ENCODE data around the gene GALNT13. TPM values are rescaled to one million over a fixed set of nuclear protein-coding genes. Genes with fewer than 3 reads are reported as not detected.
A peak's percentile ranks its signal among the peaks of the same experiment; 100 is the strongest.

GALNT13 gene
- polyA plus RNA-seq, 1 donor from 2014 or later, result not detected

DNA sequence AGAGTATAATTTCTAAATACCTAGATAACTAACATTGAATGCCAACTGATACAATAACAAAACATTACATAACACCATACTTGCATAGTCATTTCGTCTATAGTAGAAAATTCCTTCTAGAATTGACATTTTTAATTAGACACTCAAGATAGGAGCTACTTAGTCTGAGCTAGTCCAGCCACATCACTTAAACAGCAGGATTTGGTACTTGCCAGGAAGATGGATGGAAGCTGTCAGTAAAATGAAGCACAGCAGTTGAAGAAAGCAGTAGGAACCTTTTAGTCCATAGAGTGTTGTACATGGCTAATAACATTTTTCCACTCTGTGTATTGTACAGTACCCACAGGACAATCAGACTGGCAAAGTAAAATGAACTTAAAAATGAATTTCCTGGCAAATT lies 372.0 kb downstream of the GALNT13 start:
- Mint-ChIP-seq H3K4me1 (no peaks in the 10 kb centered on the region), H3K36me3 (no peaks in the 10 kb centered on the region), H3K4me3 (no peak overlapping the region), H3K27me3 (no peaks in the 10 kb centered on the region), H3K27ac (no peak overlapping the region), H3K9me3 (peaks cover 0 to 2% (median 0%) of the 10 kb centered on the region in 3 donors)

DNA sequence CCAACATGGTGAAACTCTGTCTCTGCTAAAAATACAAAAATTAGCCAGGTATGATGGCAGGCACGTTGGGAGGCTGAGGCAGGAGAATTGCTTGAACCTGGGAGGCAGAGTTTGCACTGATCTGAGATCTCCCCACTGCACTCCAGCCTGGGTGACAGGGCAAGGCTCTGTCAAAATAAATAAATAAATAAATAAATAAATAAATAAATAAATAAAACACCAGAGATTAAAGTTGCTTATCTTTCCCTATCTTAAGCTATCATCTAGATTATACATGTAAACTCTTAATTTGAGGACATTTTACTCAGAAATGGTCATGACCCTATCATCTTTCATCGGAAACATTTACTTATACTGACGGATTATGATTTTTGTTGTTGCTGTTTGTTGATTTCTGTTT lies 373.2 kb downstream of the GALNT13 start:
- Mint-ChIP-seq H3K9me3 (no peaks in the 10 kb centered on the region), H3K4me1 (no peaks in the 10 kb centered on the region), H3K36me3 (no peaks in the 10 kb centered on the region), H3K4me3 (peak overlapping the region in 1 of 4 donors; percentile 22), H3K27ac (no peak overlapping the region), H3K27me3 (no peaks in the 10 kb centered on the region)

GRCh38 chr2:154247503-154247902 lies 375.8 kb downstream of the GALNT13 start:
- no peaks in the 10 kb centered on the region for H3K9me3 Mint-ChIP-seq
- H3K4me3 Mint-ChIP-seq, result no peak overlapping the region
- H3K4me1 Mint-ChIP-seq, result no peaks in the 10 kb centered on the region
- H3K27me3 Mint-ChIP-seq, result no peaks in the 10 kb centered on the region
- no peak overlapping the region for H3K27ac Mint-ChIP-seq
- no peaks in the 10 kb centered on the region for H3K36me3 Mint-ChIP-seq

DNA sequence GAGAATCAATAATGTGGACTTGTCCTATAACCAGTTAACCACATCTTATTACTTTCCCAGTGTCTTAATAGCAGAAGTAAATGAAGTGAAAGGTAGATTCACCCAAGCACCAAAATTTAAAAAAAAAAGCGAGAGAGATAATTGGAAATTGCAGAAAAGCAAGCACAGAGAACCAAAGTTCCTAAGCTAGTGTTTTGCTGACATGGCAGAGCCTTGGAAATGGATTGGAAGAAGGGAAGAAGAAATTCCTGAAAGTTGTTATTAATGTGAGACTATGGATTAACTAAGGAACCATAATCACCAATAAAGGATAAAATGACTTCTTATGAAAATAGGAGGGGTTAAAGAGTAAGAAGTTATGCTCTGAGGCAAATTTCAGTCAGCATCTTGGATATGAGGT lies 384.4 kb downstream of the GALNT13 start:
- no peak overlapping the region for H3K27ac Mint-ChIP-seq
- H3K4me3 Mint-ChIP-seq, result no peak overlapping the region
- no peaks in the 10 kb centered on the region for H3K27me3 Mint-ChIP-seq
- H3K36me3 Mint-ChIP-seq, result no peaks in the 10 kb centered on the region
- peaks cover 0 to 3% (median 0%) of the 10 kb centered on the region in 3 donors for H3K4me1 Mint-ChIP-seq
- H3K9me3 Mint-ChIP-seq, result peaks cover 0 to 4% (median 3%) of the 10 kb centered on the region in 3 donors

DNA sequence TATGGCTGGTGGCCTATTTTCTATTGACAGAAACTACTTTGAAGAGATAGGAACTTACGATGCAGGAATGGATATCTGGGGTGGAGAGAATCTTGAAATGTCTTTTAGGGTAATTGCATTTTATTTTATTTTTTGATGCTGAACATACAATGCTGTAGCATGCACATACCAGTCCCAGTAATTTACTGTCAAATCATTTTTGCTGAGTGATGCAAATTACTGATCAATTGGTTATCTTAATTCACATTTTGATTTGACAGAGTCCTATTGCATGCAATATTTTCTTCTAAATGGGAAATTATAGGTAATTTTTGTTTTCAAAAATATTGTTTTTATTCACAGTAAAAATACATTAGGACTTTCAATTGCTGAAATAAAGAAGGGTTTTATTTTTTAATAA lies 387.3 kb downstream of the GALNT13 start:
- H3K4me3 Mint-ChIP-seq, result no peak overlapping the region
- no peak overlapping the region for H3K27ac Mint-ChIP-seq
- H3K27me3 Mint-ChIP-seq, result no peaks in the 10 kb centered on the region
- peaks cover 0 to 3% (median 0%) of the 10 kb centered on the region in 3 donors for H3K4me1 Mint-ChIP-seq
- H3K9me3 Mint-ChIP-seq, result peaks cover 0 to 4% (median 3%) of the 10 kb centered on the region in 3 donors
- no peaks in the 10 kb centered on the region for H3K36me3 Mint-ChIP-seq

- Mint-ChIP-seq H3K36me3 (no peaks in the 10 kb centered on the region), H3K27ac (no peak overlapping the region), H3K4me1 (no peaks in the 10 kb centered on the region), H3K9me3 (no peaks in the 10 kb centered on the region), H3K4me3 (no peak overlapping the region), H3K27me3 (no peaks in the 10 kb centered on the region)
Observed at GRCh38 chr2:154261473-154262027, 389.8 kb downstream of the GALNT13 start.

- Mint-ChIP-seq H3K4me1 (no peaks in the 10 kb centered on the region), H3K36me3 (no peaks in the 10 kb centered on the region), H3K27me3 (no peaks in the 10 kb centered on the region), H3K9me3 (no peaks in the 10 kb centered on the region), H3K27ac (no peak overlapping the region), H3K4me3 (no peak overlapping the region)
Observed at GRCh38 chr2:154263206-154263605, 391.5 kb downstream of the GALNT13 start.

GRCh38 chr2:154264024-154264423 lies 392.3 kb downstream of the GALNT13 start:
- H3K36me3 Mint-ChIP-seq, result no peaks in the 10 kb centered on the region
- H3K9me3 Mint-ChIP-seq, result no peaks in the 10 kb centered on the region
- H3K27ac Mint-ChIP-seq, result no peak overlapping the region
- no peaks in the 10 kb centered on the region for H3K4me1 Mint-ChIP-seq
- no peak overlapping the region for H3K4me3 Mint-ChIP-seq
- H3K27me3 Mint-ChIP-seq, result no peaks in the 10 kb centered on the region

- no peaks in the 10 kb centered on the region for H3K4me1 Mint-ChIP-seq
- H3K36me3 Mint-ChIP-seq, result no peaks in the 10 kb centered on the region
- H3K9me3 Mint-ChIP-seq, result peaks cover 0 to 2% (median 0%) of the 10 kb centered on the region in 3 donors
- H3K27me3 Mint-ChIP-seq, result no peaks in the 10 kb centered on the region
- no peak overlapping the region for H3K27ac Mint-ChIP-seq
- H3K4me3 Mint-ChIP-seq, result no peak overlapping the region
Observed at GRCh38 chr2:154267983-154268382, 396.3 kb downstream of the GALNT13 start.

- H3K36me3 Mint-ChIP-seq, result no peaks in the 10 kb centered on the region
- no peaks in the 10 kb centered on the region for H3K27me3 Mint-ChIP-seq
- H3K4me1 Mint-ChIP-seq, result no peaks in the 10 kb centered on the region
- peaks cover 2 to 4% (median 4%) of the 10 kb centered on the region in 3 donors for H3K9me3 Mint-ChIP-seq
- no peak overlapping the region for H3K27ac Mint-ChIP-seq
- H3K4me3 Mint-ChIP-seq, result no peak overlapping the region
Observed at GRCh38 chr2:154280543-154280942, 408.8 kb downstream of the GALNT13 start.

- H3K4me1 Mint-ChIP-seq, result no peaks in the 10 kb centered on the region
- H3K27me3 Mint-ChIP-seq, result no peaks in the 10 kb centered on the region
- H3K4me3 Mint-ChIP-seq, result no peak overlapping the region
- no peak overlapping the region for H3K27ac Mint-ChIP-seq
- H3K36me3 Mint-ChIP-seq, result no peaks in the 10 kb centered on the region
- H3K9me3 Mint-ChIP-seq, result peaks cover 4 to 9% (median 4%) of the 10 kb centered on the region in 3 donors
Observed at GRCh38 chr2:154289870-154290269, 418.1 kb downstream of the GALNT13 start.

DNA sequence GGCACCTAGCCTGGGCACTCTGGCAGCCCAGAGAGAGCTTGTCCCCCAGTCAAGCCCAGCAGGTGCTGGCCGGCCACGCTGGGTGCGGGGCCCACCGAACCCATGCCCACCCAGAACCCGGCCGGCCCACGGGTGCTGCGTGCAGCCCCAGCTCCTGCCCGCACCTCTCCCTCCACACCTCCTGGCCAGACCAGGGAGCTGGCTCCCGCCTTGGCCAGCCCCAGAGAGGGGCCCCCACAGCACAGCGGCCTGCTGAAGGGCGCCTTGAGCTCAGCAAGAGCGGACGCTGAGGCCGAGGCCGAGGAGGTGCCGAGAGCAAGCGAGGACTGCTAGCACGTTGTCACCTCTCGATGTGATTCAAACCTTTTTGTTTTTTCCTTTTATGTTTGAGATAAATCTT lies 419.8 kb downstream of the GALNT13 start:
- peaks cover 4 to 9% (median 4%) of the 10 kb centered on the region in 3 donors for H3K9me3 Mint-ChIP-seq
- no peaks in the 10 kb centered on the region for H3K27me3 Mint-ChIP-seq
- H3K36me3 Mint-ChIP-seq, result no peaks in the 10 kb centered on the region
- no peak overlapping the region for H3K27ac Mint-ChIP-seq
- no peaks in the 10 kb centered on the region for H3K4me1 Mint-ChIP-seq
- no peak overlapping the region for H3K4me3 Mint-ChIP-seq

GRCh38 chr2:154291927-154292326 lies 420.2 kb downstream of the GALNT13 start:
- Mint-ChIP-seq H3K27me3 (no peaks in the 10 kb centered on the region), H3K9me3 (peaks cover 1 to 7% (median 4%) of the 10 kb centered on the region in 3 donors), H3K4me1 (no peaks in the 10 kb centered on the region), H3K27ac (no peak overlapping the region), H3K4me3 (no peak overlapping the region), H3K36me3 (no peaks in the 10 kb centered on the region)

DNA sequence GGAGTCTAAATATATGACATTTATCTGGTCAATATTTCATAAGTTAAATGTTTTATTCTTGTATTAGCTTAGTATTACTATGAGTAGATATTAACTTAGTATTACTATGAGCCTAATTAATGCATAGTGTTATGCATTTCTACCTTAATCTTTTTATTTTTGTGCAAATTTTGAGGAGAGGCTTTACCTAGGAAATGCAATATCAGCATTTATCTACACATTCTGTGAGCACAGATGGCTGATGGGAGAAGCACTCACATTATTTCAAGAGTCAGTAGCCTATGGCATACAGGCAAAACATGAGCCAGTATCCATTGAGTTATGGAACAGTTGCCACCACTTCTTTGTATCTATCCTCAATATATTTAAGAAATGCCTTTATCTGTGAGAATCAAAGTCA lies 422.1 kb downstream of the GALNT13 start:
- no peaks in the 10 kb centered on the region for H3K27me3 Mint-ChIP-seq
- no peaks in the 10 kb centered on the region for H3K36me3 Mint-ChIP-seq
- no peaks in the 10 kb centered on the region for H3K4me1 Mint-ChIP-seq
- peaks cover 0 to 7% (median 0%) of the 10 kb centered on the region in 3 donors for H3K9me3 Mint-ChIP-seq
- H3K27ac Mint-ChIP-seq, result no peak overlapping the region
- no peak overlapping the region for H3K4me3 Mint-ChIP-seq

DNA sequence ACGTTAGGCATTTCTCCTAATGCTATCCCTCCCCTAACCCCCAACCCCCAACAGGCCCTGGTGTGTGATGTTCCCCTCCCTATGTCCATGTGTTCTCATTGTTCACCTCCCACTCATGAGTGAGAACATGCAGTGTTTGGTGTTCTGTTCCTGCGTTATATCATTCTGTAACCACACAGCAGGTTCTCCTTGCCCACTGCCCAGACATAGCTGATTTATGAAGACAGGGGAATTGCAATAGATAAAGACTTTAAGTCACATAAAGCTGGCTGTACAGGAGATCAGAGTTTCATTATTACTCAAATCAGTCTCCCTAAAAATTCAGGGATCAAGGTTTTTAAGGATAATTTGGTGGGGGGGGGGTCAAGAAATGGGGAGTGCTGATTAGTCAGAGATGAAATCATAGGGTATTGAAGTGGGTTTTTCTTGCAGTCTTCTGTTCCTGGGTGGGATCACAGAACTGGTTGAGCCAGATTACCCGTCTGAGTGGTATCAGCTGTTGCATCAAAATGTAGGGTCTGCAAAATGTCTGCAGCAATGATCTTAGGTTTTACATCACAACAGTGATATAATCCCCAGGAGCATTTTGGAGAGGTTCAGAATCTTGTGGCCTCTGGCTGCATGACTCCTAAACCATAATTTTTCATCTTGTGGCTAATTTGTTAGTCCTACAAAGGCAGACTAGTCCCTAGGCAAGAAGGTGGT lies 434.7 kb downstream of the GALNT13 start:
- no peaks in the 10 kb centered on the region for H3K27me3 Mint-ChIP-seq
- peaks cover 0 to 2% (median 0%) of the 10 kb centered on the region in 3 donors for H3K9me3 Mint-ChIP-seq
- no peak overlapping the region for H3K4me3 Mint-ChIP-seq
- no peaks in the 10 kb centered on the region for H3K4me1 Mint-ChIP-seq
- H3K27ac Mint-ChIP-seq, result no peak overlapping the region
- H3K36me3 Mint-ChIP-seq, result peaks cover 2% of the 10 kb centered on the region

DNA sequence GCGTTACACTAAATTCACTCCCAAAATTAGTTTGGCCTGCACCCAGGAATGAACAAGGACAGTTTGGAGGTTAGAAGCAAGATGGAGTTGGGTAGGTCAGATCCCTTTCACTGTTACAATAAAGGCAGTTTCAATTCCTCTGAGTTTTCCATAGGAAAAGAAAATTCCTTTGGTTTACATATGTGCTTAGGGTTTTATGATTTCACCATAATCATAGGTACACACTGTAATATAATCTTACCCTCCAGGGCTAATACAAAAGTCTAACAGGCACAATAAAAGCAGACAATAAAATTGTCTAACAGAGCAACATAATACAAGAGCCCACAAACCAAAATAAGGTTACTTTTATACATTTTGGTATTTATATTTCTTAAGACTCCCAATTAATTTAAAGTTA lies 435.3 kb downstream of the GALNT13 start:
- H3K9me3 Mint-ChIP-seq, result peaks cover 0 to 2% (median 0%) of the 10 kb centered on the region in 3 donors
- H3K4me1 Mint-ChIP-seq, result no peaks in the 10 kb centered on the region
- peaks cover 2% of the 10 kb centered on the region for H3K36me3 Mint-ChIP-seq
- H3K27ac Mint-ChIP-seq, result no peak overlapping the region
- H3K4me3 Mint-ChIP-seq, result no peak overlapping the region
- H3K27me3 Mint-ChIP-seq, result no peaks in the 10 kb centered on the region
